Esophagus mucosa (tissue), 1 donor: Measurements from ENCODE around the gene C1QL4. TPM values are rescaled to one million over a fixed set of nuclear protein-coding genes. Genes with fewer than 3 reads are reported as not detected.
"Not testable (repeated sequence)": the region's sequence is repeated elsewhere in the genome, so short reads cannot be mapped to it uniquely, and the experiment has no call there.

Experiments used
- ATAC-seq: fragments of 200-7000 bp; cut with Tn5 transposase; one replicate; pipeline ENCODE4 v1.9.1; 2020
- total RNA-seq: library from RNA; stranded (reverse); gene quantifications from one replicate; pipeline ENCODE4 v1.2.4, GENCODE V29; 2023
- donor health status: DM: yes; HTN: yes; CAD: no.

The C1QL4 gene
- total RNA-seq, 1 donor from 2014 or later: not detected

GRCh38 chr12:49301760-49302159, 35.2 kb downstream of the C1QL4 start:
- ATAC-seq: no peak

GRCh38 chr12:49298160-49298559, 38.8 kb downstream of the C1QL4 start:
- no peak for ATAC-seq

- no peak for ATAC-seq
Measured at GRCh38 chr12:49297695-49298060, 39.3 kb downstream of the C1QL4 start.

GRCh38 chr12:49296836-49297694, 39.9 kb downstream of the C1QL4 start:
- peak; percentile 69 for ATAC-seq

DNA sequence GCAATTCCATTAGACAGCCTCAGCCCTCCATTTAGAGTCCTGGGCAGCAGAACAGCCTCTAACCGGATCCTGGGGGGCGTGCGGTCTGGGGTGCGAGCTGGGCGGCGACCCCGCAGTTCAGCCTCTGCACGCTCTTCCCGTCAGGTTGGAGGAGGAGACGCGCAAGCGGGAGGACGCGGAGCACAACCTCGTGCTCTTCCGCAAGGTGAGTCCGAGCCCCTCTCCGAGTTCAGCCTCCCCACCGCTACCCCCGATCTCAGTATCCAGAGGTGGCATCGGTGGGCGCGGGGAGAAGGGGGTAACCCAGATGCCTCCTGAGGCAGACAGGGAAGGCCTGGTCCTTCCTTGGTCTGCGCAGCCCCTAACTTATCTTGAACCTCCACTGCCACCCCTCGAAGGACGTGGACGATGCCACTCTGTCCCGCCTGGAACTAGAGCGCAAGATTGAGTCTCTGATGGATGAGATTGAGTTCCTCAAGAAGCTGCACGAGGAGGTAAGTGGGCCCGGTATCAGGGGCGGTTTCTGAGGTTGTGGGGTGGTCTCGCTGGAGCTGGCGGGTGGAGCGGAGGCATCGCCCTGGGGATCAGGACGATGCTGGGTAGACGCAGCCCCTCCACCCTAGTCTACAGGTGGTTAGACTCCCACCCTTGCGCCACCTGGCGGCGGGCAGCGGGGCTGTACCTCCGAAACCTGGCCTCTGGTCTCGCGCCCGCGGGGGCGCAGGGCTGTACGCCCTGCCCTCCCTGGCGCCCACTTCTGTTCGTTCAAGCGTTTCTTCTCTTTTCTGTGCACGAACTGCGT, 40.8 kb downstream of the C1QL4 start:
- peak; percentile 58 for ATAC-seq

GRCh38 chr12:49295082-49295936, 41.7 kb downstream of the C1QL4 start, which contains the start of gene PRPH:
Gene PRPH (plus strand): TSS chr12:49295147. CDS start chr12:49295201, 54 bp downstream.
- peak; percentile 27 for ATAC-seq

DNA sequence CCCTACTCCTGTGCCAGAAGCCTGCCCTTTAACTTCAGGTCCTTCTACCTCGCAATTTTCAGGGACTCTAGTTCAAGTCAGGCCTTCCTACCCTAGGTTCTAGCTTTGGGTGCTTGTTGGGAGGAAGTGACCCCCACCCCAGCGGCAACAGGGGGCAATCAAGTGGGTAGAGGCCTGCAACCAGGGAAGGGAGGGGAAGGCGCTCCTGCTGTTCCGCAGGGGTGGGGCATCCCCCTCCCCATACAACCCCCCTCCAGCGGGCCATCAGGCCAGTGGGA, 42.2 kb downstream of the C1QL4 start:
- ATAC-seq: no peak

GRCh38 chr12:49294086-49294803, 42.7 kb downstream of the C1QL4 start:
- no peak for ATAC-seq

DNA sequence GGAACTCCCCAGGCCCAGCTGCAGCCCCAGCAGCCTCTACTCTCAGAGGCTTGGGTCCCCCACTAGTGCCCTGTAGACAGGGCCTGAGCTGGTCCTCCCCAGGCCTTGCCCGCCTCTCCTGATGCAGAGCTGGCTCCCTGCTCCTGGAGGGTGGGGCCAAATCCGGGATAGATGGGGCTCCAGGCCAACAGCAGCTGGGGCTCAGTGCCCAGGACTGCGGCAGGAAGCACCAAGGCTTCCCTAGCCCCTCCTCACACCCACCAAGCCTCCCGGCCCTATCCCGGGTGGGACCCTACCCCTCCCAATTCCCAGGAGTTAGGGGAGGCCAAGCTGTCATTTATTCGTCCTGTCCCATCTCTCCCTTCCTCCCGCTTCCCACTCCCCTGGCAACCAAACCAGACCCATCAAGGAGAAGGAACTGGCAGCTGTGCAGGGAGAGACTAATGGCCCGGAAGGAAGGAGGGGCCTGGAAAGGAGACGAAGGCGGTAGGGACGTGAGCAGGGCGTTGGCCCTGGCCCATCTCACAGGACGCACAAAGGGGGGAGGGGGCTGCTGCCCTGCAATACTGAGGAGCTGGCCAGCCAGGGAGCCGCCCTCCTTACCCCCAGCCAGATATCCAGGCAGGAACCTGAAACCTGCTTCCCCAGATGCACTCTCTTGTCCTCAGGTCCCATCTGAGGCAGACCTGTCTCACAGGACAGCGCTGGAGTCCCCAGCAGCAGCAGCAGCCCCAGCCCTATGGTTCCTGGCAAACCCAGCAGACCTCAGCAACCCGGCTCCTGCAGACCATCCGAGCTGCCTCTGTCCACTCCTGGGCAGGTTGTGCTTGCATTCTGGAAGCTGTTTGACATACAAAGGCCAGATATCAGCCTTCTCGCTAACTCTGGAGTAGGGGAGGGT, 43.7 kb downstream of the C1QL4 start:
- ATAC-seq: no peak

DNA sequence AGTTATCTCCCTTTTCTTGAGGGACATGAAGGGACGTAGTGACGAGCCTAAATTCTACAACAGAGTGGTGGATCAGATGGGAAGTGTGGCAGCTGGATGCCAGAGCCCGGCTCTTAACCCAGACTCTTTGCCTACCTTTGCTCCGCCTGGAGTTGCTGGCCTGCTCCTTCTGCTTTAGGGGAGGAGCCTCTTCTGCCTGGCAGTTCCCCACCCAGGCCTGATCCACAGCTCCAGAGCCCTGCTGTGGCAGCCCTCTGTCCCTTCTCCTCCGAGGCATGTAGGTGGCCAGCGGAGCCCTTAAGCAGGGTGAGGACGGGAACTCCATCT, 44.3 kb downstream of the C1QL4 start:
- ATAC-seq: no peak

- ATAC-seq: peak; percentile 58
Measured at GRCh38 chr12:49288922-49289555, 47.9 kb downstream of the C1QL4 start.

GRCh38 chr12:49288412-49288853, 48.6 kb downstream of the C1QL4 start:
- ATAC-seq: peak; percentile 67

DNA sequence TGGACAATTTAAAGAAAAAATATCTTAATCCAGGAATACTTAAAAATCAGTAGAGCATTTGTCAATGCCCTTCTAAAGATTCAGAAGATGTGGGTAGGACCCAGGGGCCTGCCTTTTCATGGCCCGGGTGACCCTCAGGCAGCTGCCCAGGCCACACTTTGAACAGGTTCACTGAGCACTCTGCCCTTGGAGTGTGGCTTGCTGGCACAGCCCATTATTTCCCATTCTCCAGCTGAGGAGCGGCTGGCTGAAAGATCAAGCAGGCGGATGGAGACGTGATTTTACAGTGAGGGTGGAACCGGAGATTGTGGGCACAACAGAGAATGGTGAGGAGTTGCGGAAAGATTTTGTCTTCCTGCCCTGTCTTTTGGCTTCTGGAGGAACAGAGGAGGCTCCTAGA, 49.1 kb downstream of the C1QL4 start:
- no peak for ATAC-seq

DNA sequence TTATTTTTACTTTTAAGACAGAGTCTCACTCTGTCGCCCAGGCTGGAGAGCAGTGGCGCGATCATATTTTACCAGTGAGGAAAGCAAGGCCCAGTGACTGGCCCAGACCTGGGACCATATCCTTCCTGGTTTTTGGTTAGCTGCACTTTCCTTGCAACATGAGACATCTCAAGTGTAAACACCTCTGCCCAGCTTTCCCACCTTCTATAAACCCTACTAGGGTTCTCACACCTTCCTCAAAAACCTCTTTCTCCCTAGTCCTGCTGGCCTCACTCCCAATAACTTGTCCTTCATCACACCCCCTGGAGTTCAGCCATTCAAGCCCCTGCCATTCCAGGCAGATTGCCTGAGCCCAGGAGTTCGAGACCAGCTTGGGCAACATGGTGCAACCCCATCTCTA, 52.3 kb downstream of the C1QL4 start:
- ATAC-seq: no peak

- ATAC-seq: no peak
Measured at GRCh38 chr12:49283541-49284429, 53.2 kb downstream of the C1QL4 start.

DNA sequence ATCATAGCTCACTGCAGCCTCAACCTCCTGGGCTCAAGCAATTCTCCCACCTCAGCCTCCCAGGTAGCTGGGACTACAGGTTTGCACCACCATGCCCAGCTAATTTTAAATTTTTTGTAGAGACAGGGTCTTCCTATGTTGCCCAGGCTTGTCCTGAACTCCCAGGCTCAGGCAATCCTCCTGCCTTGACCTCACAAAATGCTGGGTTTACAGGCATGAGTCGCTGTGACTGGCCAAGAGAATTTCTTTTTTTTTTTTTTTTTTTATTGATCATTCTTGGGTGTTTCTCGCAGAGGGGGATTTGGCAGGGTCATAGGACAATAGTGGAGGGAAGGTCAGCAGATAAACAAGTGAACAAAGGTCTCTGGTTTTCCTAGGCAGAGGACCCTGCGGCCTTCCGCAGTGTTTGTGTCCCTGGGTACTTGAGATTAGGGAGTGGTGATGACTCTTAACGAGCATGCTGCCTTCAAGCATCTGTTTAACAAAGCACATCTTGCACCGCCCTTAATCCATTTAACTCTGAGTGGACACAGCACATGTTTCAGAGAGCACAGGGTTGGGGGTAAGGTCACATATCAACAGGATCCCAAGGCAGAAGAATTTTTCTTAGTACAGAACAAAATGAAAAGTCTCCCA, 54.1 kb downstream of the C1QL4 start:
- ATAC-seq: not testable (repeated sequence)
